SU-DHL-6 (cell line): ENCODE data around the gene ATG13.

Source experiments
- H2AFZ ChIP-seq: fragments of 200-600 bp; sonication (generic); 2 replicates; pipeline ENCODE4 v1.6.1; 2014; ENCODE audit warnings: low read depth, mild to moderate bottlenecking, moderate library complexity, mixed read lengths, antibody characterized with exemption, low read length; ENCODE audit not compliant: severe bottlenecking
- H3F3A ChIP-seq: fragments of 200-600 bp; shearing (Covaris generic); 2 replicates; pipeline ENCODE4 v1.6.0; 2016; ENCODE audit warnings: antibody characterized with exemption, mild to moderate bottlenecking; ENCODE audit not compliant: insufficient read depth
- H3K27ac ChIP-seq: fragments of 200-600 bp; sonication (generic); 2 replicates; pipeline ENCODE4 v1.5.1; 2016; ENCODE audit warnings: low read depth, mild to moderate bottlenecking, low read length, moderate library complexity, mixed read lengths
- H3K27me3 ChIP-seq: fragments of 200-600 bp; sonication (generic), shearing (Covaris generic); 2 replicates; pipeline ENCODE4 v1.6.0; 2014; ENCODE audit warnings: mild to moderate bottlenecking, low read length
- H3K36me3 ChIP-seq: fragments of 200-600 bp; sonication (generic); 2 replicates; pipeline ENCODE4 v1.6.1; 2014; ENCODE audit warnings: mild to moderate bottlenecking, low read length, mixed read lengths
- H3K4me2 ChIP-seq: fragments of 300-600, 200-600 bp; shearing (Covaris generic), sonication (generic); 2 replicates; pipeline ENCODE4 v1.6.0; 2014; ENCODE audit warnings: low read length, low read depth, mild to moderate bottlenecking; ENCODE audit not compliant: poor library complexity, severe bottlenecking
- H3K4me3 ChIP-seq: fragments of 200-600 bp; sonication (generic); 2 replicates; pipeline ENCODE4 v1.5.1; 2014; ENCODE audit warnings: antibody characterized with exemption, low read length, mild to moderate bottlenecking, mixed read lengths; ENCODE audit not compliant: insufficient read depth, poor library complexity, severe bottlenecking
- H3K79me2 ChIP-seq: fragments of 200-600 bp; sonication (generic); 2 replicates; pipeline ENCODE4 v1.6.1; 2014; ENCODE audit warnings: mild to moderate bottlenecking, low read length, moderate library complexity; ENCODE audit not compliant: insufficient read depth
- H3K9ac ChIP-seq: fragments of 200-600 bp; sonication (generic); 2 replicates; pipeline ENCODE4 v1.7.0; 2014; ENCODE audit warnings: mild to moderate bottlenecking, low read length
- H3K9me2 ChIP-seq: fragments of 200-600 bp; sonication (generic); replicated peaks from 2 replicates; pipeline ENCODE4 v1.6.1; 2014; ENCODE audit warnings: low read length; ENCODE audit not compliant: insufficient read depth
- H3K9me3 ChIP-seq: fragments of 200-600 bp; sonication (generic); 2 replicates; pipeline ENCODE4 v1.6.1; 2014; ENCODE audit warnings: low read length, mixed read lengths; ENCODE audit not compliant: insufficient read depth
- H4K20me1 ChIP-seq: fragments of 200-600 bp; sonication (generic); 2 replicates; pipeline ENCODE4 v1.6.1; 2014; ENCODE audit warnings: low read depth, mild to moderate bottlenecking, antibody characterized with exemption, low read length, moderate library complexity, mixed read lengths
- EZH2phosphoT487 ChIP-seq: fragments of 200-600 bp; sonication (generic), shearing (Covaris generic); conservative IDR thresholded peaks from 2 replicates; pipeline ENCODE4 v1.6.1; 2018; ENCODE audit warnings: mild to moderate bottlenecking, antibody characterized with exemption, low read length, moderate library complexity, mixed read lengths
- TF ChIP-seq, protein P1 (sequence below): fragments of 200-600 bp; sonication (generic); IDR thresholded peaks from one replicate; pipeline ENCODE4 v1.5.1; 2017; ENCODE audit warnings: antibody characterized with exemption, mild to moderate bottlenecking, low read length, moderate library complexity; ENCODE audit not compliant: insufficient read depth, poor library complexity, severe bottlenecking

ATG13 gene

DNA sequence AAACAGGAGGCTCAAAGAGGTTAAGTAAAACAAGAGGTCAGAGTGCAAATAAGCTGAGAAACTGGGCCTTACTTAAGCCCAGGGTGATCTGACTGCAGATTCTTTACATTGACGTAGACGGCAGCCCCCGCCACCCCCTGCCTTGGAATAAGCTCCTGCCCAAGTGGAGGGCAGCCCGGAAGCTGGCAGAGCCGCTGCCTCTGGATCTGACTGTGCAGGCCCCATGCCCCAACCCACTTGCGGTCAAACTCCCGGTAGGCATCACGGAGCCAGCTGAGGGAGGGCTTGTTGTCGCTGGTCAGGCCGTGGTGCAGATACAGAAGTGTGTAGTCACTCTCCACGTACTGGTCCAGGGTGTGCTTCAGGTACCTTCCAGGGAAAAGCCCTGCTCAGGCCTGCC lies 64.5 kb downstream of the ATG13 start:
- no peaks in the 10 kb centered on the region for H3K36me3 ChIP-seq
- H3F3A ChIP-seq: no peaks in the 10 kb centered on the region
- no peak for TF ChIP-seq EZH2phosphoT487
- TF ChIP-seq, protein P1, sequence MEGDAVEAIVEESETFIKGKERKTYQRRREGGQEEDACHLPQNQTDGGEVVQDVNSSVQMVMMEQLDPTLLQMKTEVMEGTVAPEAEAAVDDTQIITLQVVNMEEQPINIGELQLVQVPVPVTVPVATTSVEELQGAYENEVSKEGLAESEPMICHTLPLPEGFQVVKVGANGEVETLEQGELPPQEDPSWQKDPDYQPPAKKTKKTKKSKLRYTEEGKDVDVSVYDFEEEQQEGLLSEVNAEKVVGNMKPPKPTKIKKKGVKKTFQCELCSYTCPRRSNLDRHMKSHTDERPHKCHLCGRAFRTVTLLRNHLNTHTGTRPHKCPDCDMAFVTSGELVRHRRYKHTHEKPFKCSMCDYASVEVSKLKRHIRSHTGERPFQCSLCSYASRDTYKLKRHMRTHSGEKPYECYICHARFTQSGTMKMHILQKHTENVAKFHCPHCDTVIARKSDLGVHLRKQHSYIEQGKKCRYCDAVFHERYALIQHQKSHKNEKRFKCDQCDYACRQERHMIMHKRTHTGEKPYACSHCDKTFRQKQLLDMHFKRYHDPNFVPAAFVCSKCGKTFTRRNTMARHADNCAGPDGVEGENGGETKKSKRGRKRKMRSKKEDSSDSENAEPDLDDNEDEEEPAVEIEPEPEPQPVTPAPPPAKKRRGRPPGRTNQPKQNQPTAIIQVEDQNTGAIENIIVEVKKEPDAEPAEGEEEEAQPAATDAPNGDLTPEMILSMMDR: no peak

DNA sequence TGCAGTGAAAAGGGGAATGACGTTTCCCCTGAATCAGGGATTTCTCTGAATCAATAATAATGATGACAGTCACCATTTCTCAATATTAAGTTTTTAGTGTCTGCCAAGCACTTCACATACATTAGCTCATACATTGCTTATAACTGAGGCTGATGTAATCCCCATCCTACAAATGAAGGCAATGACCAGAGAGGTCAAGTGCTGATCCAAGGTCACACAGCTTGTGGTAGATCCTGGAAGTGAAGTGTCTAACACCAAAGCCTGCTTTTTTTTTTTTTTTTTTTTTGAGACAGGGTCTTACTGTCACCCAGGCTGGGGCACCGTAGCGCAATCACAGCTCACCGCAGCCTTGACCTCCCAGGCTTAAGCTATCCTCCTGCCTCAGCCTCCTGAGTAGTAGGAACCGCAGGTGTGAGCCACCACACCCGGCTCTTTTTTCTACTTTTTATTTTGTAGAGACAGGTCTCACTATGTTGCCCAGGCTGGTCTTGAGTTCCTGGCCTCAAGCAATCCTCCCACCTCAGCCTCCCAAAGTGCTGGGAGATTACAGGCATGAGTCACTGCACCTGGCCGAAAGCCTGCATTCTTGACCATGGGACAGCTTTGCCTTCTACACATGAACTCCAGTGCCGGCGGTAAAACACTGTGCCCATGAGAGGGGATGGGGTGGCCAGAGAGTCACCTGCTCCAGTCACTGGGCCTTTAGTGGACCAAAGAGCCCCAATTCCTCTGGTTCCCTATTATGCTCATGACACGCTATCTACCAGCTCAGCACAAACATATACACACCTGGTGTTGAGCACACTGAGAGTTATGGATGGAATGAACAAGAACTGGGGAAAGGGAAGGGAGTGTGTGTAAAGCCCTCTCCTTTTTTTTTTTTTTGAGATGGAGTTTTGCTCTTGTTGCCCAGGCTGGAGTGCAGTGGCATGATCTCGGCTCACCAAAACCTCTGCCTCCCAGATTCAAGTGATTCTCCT lies 65.7 kb downstream of the ATG13 start:
- Histone ChIP-seq H4K20me1 (no peaks in the 10 kb centered on the region), H3K9me2 (no peaks in the 10 kb centered on the region), H3K27me3 (no peaks in the 10 kb centered on the region), H2AFZ (no peak overlapping the region), H3F3A (no peaks in the 10 kb centered on the region), H3K36me3 (no peaks in the 10 kb centered on the region), H3K9ac (no peak overlapping the region), H3K4me3 (no peak overlapping the region), H3K4me2 (no peak overlapping the region), H3K9me3 (no peaks in the 10 kb centered on the region), H3K27ac (no peak overlapping the region), H3K79me2 (no peaks in the 10 kb centered on the region)
- TF ChIP-seq, protein P1: no peak
- TF ChIP-seq EZH2phosphoT487: no peak

More for the DNA sequence above, 64.5 kb downstream of the ATG13 start:
- Histone ChIP-seq H3K9ac (no peak overlapping the region), H3K79me2 (no peaks in the 10 kb centered on the region), H3K4me3 (no peak overlapping the region), H3K4me2 (no peak overlapping the region), H3K9me2 (no peaks in the 10 kb centered on the region), H3K27me3 (no peaks in the 10 kb centered on the region), H4K20me1 (no peaks in the 10 kb centered on the region), H2AFZ (no peak overlapping the region), H3K9me3 (no peaks in the 10 kb centered on the region), H3K27ac (no peak overlapping the region)

DNA sequence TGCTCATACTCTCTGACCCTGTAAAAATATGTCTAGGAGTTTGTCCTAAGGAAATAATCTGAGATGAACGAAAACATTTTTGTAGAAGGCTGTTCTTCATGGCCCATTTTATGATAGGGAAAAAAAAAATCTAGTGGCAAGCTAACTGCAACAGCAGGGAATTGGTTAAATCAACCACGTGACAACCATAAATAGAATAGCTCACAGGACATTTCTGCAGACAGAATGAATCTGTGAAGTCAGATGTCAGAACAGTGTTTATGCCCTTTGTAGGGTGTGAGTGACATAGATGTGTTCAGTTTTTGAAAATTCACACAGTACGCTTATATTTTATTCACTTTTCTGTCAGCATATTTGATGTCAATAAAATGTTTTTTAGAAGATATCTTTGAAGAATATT lies 67.0 kb downstream of the ATG13 start:
- no peak overlapping the region for H3K27ac ChIP-seq
- no peaks in the 10 kb centered on the region for H3K36me3 ChIP-seq
- H3F3A ChIP-seq: no peaks in the 10 kb centered on the region

More for the DNA sequence above, 67.0 kb downstream of the ATG13 start:
- no peaks in the 10 kb centered on the region for H3K27me3 ChIP-seq
- no peak overlapping the region for H3K4me2 ChIP-seq
- no peak overlapping the region for H3K4me3 ChIP-seq
- TF ChIP-seq, protein P1: no peak
- TF ChIP-seq EZH2phosphoT487: no peak
- no peak overlapping the region for H2AFZ ChIP-seq
- H3K9ac ChIP-seq: no peak overlapping the region
- H3K9me3 ChIP-seq: no peaks in the 10 kb centered on the region
- no peaks in the 10 kb centered on the region for H4K20me1 ChIP-seq
- H3K9me2 ChIP-seq: no peaks in the 10 kb centered on the region
- H3K79me2 ChIP-seq: no peaks in the 10 kb centered on the region
